A673 (cell line): Measurements from ENCODE around the gene BAIAP3. TPM values are rescaled to one million over a fixed set of nuclear protein-coding genes. Genes with fewer than 3 reads are reported as not detected.

Source experiments
- BruUV-seq: library from RNA; stranded (reverse); fragments of 400-500 nt; replicated peaks from 2 replicates; lab custom pipeline; 2021; lab: Mats Ljungman, UMichigan
- CTCF ChIA-PET: fragments of 300-600 bp; sonication (Branson Sonifier 250); formaldehyde crosslinking; loops from one replicate; lab custom pipeline; 2022; ENCODE audit warnings: antibody characterized with exemption; lab: Charles Lee
- POLR2A ChIA-PET: fragments of 300-600 bp; sonication (Branson Sonifier 250); formaldehyde crosslinking; loops from one replicate; lab custom pipeline; 2022; ENCODE audit warnings: antibody characterized with exemption; ENCODE audit not compliant: low non-redundant PET; lab: Charles Lee
- DNase-seq: peaks from one replicate; pipeline ENCODE4 v3.0.0-alpha.2; 2015; ENCODE audit warnings: low spot score
- H3K27ac ChIP-seq: fragments of 200-600 bp; sonication (generic); 2 replicates; pipeline ENCODE4 v1.5.1; 2016; ENCODE audit warnings: mixed run types, low read depth, mild to moderate bottlenecking, mixed read lengths, antibody characterized with exemption, low read length; ENCODE audit not compliant: poor library complexity, severe bottlenecking
- H3K27me3 ChIP-seq: fragments of 200-600 bp; sonication (generic); replicated peaks from 2 replicates; pipeline ENCODE4 v1.6.1; 2017; ENCODE audit warnings: mixed run types, low read depth, mild to moderate bottlenecking, mixed read lengths, antibody characterized with exemption, low read length; ENCODE audit not compliant: insufficient read depth, poor library complexity
- H3K36me3 ChIP-seq: fragments of 200-600 bp; sonication (generic); 2 replicates; pipeline ENCODE4 v1.6.1; 2016; ENCODE audit warnings: mixed run types, mild to moderate bottlenecking, mixed read lengths, antibody characterized with exemption, low read length; ENCODE audit not compliant: insufficient read depth, poor library complexity, severe bottlenecking
- H3K4me1 ChIP-seq: fragments of 200-600 bp; sonication (generic); 2 replicates; pipeline ENCODE4 v1.6.1; 2017; ENCODE audit warnings: mixed run types, mild to moderate bottlenecking, mixed read lengths, antibody characterized with exemption, low read length; ENCODE audit not compliant: insufficient read depth, poor library complexity, severe bottlenecking
- H3K4me3 ChIP-seq: fragments of 200-600 bp; sonication (generic); 2 replicates; pipeline ENCODE4 v1.5.1; 2016; ENCODE audit warnings: low read depth, mixed run types, mild to moderate bottlenecking, mixed read lengths, low read length; ENCODE audit not compliant: poor library complexity, severe bottlenecking
- H3K9me3 ChIP-seq: fragments of 200-600 bp; sonication (generic); 2 replicates; pipeline ENCODE4 v1.6.1; 2016; ENCODE audit warnings: mixed run types, low read depth, mild to moderate bottlenecking, mixed read lengths, antibody characterized with exemption, low read length; ENCODE audit not compliant: poor library complexity, severe bottlenecking
- EZH2 ChIP-seq: fragments of 200-600 bp; sonication (generic); IDR thresholded peaks from 2 replicates; pipeline ENCODE4 v1.6.1; 2017; ENCODE audit warnings: borderline replicate concordance, low read depth, mild to moderate bottlenecking, mixed read lengths, antibody characterized with exemption, low read length; ENCODE audit not compliant: poor library complexity, severe bottlenecking
- intact Hi-C: fragments of 100-400 bp; cut with micrococcal nuclease; formaldehyde crosslinking; loops from one replicate; pipeline ENCODE4 v1.10.0; 2022; ENCODE audit not compliant: unreplicated experiment
- total RNA-seq: library from RNA; stranded (reverse); gene quantifications from 2 replicates; pipeline ENCODE4 v1.2.3, GENCODE V29; 2021
- TF ChIP-seq, protein P1 (sequence below): fragments of 300-800, 200-600 bp; sonication (generic); conservative IDR thresholded peaks from 2 replicates; pipeline ENCODE4 v1.5.1; 2017; ENCODE audit warnings: low read depth, mild to moderate bottlenecking, antibody characterized with exemption, low read length, moderate library complexity, mixed read lengths

Gene BAIAP3
- total RNA-seq, 1 experiment from 2014 or later = 2.0 TPM

GRCh38 chr16:1325261-1325660, 8.2 kb upstream of the BAIAP3 start:
- intact Hi-C loops = no loop called here
- no peak for TF ChIP-seq EZH2
- TF ChIP-seq, protein P1, sequence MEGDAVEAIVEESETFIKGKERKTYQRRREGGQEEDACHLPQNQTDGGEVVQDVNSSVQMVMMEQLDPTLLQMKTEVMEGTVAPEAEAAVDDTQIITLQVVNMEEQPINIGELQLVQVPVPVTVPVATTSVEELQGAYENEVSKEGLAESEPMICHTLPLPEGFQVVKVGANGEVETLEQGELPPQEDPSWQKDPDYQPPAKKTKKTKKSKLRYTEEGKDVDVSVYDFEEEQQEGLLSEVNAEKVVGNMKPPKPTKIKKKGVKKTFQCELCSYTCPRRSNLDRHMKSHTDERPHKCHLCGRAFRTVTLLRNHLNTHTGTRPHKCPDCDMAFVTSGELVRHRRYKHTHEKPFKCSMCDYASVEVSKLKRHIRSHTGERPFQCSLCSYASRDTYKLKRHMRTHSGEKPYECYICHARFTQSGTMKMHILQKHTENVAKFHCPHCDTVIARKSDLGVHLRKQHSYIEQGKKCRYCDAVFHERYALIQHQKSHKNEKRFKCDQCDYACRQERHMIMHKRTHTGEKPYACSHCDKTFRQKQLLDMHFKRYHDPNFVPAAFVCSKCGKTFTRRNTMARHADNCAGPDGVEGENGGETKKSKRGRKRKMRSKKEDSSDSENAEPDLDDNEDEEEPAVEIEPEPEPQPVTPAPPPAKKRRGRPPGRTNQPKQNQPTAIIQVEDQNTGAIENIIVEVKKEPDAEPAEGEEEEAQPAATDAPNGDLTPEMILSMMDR = no peak
- Histone ChIP-seq H3K4me1 (no peaks in the 10 kb centered on the region), H3K27me3 (no peaks in the 10 kb centered on the region), H3K36me3 (peaks cover 43% of the 10 kb centered on the region), H3K4me3 (no peak overlapping the region), H3K27ac (no peak overlapping the region), H3K9me3 (no peaks in the 10 kb centered on the region)
- BruUV-seq = no TSS peak
- ChIA-PET CTCF (no interaction called here), POLR2A (no interaction called here)
- DNase-seq = no peak

DNA sequence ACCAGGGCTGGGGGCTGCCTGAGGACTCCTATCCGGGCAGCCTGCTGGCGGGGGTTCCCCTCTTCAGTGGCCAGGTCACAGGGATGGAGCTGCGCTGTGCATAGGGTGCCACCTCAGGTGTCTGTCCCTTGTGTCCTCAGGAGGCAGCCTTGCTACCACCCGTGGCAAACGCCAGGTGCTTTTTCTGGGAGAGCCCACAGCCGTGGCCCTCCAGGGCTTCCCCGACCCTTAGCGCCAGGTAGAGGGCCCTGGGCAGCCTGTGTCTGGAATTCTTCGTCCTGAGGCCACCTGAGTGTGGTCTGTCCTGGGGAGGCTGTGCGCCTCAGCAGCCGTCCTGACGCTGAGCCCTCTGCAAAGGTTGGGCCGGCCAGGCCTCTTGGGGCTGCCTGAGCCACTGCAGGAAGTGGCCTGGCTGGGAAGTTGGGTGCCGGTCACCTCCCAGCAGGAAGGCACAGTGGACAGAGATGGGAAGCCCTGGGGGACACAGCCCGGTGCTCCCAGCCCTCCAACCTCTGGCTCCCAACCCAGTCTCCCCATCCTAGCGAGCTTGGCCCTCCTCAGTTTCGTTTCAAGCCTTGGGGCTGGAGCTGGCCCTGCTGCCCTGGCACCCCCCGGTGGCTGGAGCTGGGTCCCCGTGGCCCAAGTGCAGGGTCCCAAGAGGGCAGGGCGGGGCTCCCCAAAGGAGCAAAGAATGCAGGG, 7.6 kb upstream of the BAIAP3 start:
- Histone ChIP-seq H3K27ac (no peak overlapping the region), H3K27me3 (no peaks in the 10 kb centered on the region), H3K4me3 (no peak overlapping the region), H3K4me1 (no peaks in the 10 kb centered on the region), H3K9me3 (no peaks in the 10 kb centered on the region), H3K36me3 (peaks cover 37% of the 10 kb centered on the region)
- ChIA-PET POLR2A (no interaction called here), CTCF (no interaction called here)
- no peak for DNase-seq
- TF ChIP-seq, protein P1 = no peak
- no peak for TF ChIP-seq EZH2
- no TSS peak for BruUV-seq
- intact Hi-C loops = no loop called here

DNA sequence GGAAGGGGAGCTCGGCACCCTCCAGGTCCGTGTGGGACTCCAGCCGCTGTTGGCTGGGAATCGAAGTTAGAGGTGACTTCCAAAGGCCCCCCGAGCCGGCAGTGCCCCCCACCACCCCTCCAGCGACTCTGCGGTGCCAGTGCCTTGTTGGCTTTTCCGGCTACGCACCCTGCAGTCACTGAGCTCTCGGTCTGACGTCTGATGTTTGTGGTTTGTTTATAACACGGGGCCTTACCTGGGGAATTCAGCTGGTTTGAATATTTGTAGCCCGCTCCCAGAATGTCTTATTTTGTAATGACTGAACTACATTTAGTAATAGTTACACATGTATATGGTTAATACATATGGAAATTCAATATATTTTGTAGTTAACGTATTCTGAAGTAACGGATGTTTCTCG, 7.1 kb upstream of the BAIAP3 start:
- H3K4me1 ChIP-seq = no peaks in the 10 kb centered on the region
- no peak for DNase-seq
- peaks cover 3% of the 10 kb centered on the region for H3K27me3 ChIP-seq
- no peak overlapping the region for H3K27ac ChIP-seq
- H3K36me3 ChIP-seq = peaks cover 31% of the 10 kb centered on the region
- TF ChIP-seq, protein P1 = no peak
- TF ChIP-seq EZH2 = no peak
- intact Hi-C loops = no loop called here
- no TSS peak for BruUV-seq
- no peak overlapping the region for H3K4me3 ChIP-seq
- POLR2A ChIA-PET = no interaction called here
- no peaks in the 10 kb centered on the region for H3K9me3 ChIP-seq
- CTCF ChIA-PET = interaction anchor here (0.6 kb wide), 1 partner anchor 25 kb away, joined by 3 read pairs; no protein-coding TSS in a partner anchor
